Inflammatory macrophage (primary cell): ENCODE results near the gene PDPK1.

Experiments
- DNase-seq, 2 donors: peaks; one replicate each; pipeline ENCODE4 v3.0.0-alpha.2; 2020 to 2022
- total RNA-seq, 18 experiments: gene quantifications; one replicate each; lab custom pipeline; 2026; ENCODE audit warnings: mixed read lengths in 6 of 18, inconsistent platforms in 2 of 18; lab: John Stamatoyannopoulos, UW

PDPK1 gene
- total RNA-seq, result 34.5 to 106 (median 68.4) reads per million in 18 experiments

GRCh38 chr16:2537451-2538379, at the start of gene PDPK1:
Gene PDPK1 (plus strand): TSS chr16:2538021. CDS start chr16:2538113, 92 bp downstream.
- peak; percentile 98 to 99 for DNase-seq

- DNase-seq, result no peak
Observed at GRCh38 chr16:2489581-2489980, 48.2 kb upstream of the PDPK1 start.

- no peak for DNase-seq
Observed at GRCh38 chr16:2490190-2491105, 47.4 kb upstream of the PDPK1 start.

DNA sequence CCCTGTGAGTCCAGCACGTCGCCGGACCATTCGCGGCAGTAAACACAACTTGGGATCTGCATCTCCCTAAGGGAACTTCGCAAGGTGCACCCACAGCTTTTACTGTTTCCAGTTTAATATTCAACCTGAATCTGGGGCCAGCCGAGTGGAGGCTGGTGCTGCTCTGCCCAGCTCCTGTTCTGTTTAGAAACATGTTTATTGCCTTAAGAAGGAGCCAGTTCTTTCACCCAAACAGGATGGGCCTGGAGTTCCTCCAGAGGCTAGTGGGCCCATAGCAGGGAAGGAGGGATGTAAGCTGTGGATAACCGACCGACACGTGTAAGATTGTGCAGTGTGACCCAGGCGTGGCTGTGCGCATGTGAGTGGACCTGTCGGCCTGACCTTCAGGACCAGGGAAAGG, 45.5 kb upstream of the PDPK1 start:
- no peak for DNase-seq

DNA sequence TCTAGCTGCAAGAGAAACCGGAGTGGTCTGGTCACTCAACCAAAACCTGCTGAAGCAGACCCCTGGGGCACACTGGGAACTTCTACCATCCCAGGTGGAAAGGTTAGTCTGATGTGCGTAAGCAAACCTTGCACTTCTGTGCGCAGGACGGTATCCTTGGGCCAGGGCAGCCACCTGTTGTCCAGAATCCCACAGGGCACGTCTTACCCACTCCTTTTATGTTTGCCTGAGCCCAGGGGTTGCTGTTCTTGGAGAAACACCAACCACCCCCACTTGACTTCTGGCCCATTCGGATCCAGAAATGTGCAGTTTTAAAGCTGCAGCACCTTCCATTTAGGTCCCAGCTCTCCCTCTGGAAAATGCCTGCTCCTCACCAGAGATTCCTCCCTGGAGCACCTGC, 44.2 kb upstream of the PDPK1 start:
- no peak for DNase-seq

DNA sequence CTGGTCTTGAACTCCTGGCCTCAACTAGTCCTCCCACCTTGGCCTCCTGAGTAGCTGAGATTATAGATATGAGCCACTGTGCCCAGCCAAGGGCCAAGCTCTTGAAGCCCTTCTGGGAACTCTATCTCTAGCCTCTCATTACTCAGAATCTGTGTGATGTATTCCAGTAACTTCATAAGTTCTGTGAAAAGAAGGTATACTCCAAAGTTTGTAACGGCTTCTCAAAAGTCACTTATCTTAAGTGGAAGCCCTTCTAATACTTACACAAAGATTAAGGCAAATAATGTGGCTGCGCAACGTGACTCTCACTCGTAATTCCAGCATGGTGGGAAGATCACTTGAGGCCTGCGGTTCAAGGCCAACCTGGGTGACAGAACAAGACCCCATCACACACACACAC, 43.2 kb upstream of the PDPK1 start:
- no peak for DNase-seq

- no peak for DNase-seq
Observed at GRCh38 chr16:2495041-2495440, 42.8 kb upstream of the PDPK1 start.

GRCh38 chr16:2496223-2497115, 41.4 kb upstream of the PDPK1 start:
- no peak for DNase-seq

DNA sequence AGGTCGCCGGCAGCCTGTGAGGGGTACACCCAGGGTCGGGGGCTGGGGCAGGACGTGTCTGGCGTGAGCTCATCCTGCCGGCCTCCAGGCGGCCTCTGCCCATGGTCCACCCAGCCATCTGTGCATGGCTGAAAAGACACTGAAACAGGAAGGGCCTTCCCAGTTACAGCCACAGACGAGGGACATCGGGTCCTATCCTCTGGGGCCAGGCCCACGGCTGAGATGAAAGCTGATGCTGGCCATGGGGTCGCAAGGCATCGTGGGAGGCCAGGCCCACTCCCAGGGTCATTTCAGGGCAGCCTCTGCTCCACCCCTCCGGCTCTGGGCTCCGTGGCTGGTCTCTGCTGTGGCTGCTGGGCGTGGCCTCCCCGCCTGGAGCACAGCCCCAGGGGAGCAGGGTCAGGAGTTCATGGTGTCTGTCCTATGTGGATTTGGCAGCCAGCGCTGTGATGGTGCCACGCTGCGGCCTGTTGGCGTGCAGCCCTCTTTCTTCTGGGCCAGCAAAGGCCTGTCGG, 40.6 kb upstream of the PDPK1 start:
- no peak for DNase-seq

DNA sequence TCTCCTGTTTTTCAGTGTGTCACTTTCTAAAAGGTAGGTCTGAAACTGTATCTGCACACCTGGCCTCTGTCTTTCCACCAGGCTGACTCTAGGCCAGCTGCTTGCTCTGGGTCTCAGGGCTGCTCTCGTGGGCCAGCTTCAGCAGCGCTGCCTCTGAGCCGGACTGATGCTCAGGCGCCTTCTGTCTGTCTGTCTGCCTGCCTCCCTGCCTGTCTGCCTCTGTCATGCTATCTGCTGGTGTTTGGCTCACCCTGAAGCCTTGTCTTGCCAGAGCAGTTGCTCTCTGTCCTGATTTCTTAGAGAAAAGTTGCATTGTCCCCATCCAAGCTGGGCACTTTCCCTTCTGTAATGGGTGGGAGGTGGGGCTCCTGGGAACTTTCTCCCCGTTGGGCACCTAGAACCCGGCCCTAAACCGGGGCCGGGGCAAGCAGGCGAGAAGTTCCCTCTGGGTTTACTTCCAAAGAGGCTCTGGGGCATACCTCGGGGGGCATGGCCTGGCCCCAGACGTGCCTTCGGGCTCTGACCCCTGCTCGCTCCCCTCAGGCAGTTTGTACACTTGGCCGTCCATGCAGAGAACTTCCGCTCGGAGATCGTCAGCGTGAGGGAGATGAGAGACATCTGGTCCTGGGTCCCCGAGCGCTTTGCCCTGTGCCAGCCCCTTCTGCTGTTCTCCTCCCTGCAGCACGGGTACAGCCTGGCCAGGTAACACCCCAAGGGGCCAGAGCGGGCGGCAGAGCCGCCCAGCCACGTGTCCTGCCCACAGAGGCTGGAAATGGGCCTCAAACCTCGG, 39.9 kb upstream of the PDPK1 start:
- no peak for DNase-seq

DNA sequence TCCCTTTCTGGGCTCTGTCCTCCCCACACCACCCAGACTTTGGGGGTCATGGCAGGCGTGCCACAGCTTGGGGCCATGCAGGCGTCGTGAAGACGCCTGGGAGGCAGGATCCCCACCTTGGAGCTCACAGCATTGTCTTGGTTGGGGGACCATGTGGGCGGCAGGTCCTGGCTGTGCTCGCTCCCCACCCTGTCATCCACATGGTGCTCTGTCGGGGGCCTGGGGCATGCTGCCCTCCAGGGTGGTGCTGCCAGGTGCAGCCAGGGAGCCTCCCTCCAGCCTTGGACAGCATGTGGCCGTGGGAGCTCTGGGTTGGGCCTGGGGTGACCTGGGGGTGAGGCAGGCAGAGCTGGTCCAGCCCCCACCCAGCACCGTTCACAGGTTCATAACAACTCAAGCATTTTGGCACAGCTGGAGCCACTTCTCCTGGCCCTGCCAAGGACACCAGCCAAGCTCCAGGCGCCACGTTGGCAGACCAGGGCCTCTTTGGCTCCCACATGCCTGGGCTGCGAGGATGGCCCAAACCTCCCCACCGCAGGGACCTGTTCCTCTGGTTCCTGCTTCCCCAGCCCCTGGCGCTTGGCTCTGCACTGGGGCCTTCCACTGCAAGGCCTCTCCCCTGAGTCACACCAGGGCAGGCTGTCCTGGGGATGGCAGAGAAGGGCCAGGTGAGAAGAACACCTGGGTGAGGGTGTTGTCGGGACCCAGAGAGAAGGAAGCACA, 39.1 kb upstream of the PDPK1 start:
- DNase-seq, result no peak

GRCh38 chr16:2499454-2499853, 38.4 kb upstream of the PDPK1 start:
- DNase-seq, result no peak

DNA sequence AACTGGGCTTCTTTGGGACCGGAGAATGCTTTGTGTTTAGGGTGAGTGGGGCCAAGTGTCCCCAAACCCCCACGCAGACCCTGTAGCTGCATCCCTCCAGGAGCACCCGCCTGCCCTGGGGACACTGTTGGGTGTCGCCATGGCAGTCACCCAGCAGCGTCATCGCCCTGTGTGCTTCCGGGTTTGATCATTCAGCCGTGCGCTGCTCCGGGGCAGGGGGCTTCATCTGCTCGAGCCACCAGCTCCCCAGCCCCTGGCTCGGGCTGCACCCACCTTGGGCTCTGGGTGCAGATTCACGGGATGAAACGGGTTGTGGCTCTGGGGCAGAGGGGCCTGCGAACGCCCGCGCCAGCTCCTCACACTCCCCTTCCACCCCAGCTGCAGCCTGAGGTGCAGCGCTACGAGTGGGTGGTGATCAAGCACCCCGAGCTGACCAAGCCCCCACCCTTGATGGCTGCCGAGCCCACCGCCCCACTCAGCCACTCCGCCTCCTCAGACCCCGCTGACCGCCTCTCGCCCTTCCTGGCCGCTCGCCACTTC, 37.9 kb upstream of the PDPK1 start:
- no peak for DNase-seq

DNA sequence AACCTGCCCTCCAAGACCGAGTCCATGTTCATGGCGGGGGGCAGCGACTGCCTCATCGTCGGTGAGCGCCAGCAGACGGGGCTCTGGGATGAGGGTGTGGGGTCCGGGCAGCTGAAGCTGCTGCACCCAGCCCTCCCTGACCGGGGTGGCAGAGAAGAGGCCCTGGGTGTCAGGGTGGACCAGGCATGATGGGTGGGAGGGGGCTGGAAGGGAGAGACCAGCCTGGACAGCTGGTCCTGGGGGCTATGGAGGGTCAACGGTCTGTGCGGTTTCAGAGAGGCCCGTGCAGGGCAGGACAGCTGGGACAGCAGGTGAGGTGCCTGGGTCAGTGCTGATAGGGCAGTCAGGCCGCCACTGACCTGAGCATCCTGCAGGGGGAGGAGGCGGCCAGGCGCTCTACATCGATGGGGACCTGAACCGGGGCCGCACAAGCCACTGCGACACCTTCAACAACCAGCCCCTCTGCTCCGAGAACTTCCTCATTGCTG, 37.3 kb upstream of the PDPK1 start:
- DNase-seq, result no peak

DNA sequence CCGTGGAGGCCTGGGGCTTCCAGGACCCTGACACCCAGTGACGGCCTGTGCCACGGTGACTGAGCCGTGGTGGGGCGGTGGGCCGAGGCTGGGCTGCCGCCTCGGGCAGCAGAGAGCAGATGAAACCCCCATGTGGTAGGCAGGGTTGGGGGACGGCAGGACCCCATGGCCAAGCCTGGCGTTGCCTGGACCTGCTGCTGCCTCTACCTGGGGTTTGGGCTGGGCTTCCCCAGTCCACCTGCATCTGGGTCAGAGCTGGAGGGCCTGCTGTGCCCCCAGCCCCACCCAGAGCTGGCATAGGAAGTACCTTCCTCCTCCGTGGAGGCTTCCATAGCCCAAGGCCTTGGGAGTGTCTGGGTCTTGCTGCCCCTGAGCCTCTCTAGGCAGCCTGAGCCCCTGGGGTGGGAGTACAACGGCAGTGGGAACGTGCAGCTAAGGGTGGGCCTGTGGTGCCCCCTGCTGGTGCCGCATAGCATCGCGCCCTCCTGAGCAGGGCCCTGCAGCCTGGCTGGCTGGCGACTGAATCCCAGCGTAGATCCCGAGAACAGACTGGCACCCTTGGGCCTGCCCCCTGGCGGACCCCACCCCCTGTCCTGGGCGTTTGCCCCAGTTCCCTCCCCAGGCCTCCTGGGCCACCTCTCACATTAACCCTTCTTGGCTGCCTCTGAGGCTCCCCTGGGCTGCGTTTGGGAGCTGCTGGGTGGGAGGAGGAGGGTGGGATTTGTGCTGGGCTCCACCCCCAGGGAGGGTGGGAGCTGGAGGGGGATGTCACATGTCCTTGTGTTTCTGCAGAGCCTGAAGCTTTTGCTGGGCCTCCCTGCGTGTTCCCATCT, 36.7 kb upstream of the PDPK1 start:
- DNase-seq, result peak; percentile 87

DNA sequence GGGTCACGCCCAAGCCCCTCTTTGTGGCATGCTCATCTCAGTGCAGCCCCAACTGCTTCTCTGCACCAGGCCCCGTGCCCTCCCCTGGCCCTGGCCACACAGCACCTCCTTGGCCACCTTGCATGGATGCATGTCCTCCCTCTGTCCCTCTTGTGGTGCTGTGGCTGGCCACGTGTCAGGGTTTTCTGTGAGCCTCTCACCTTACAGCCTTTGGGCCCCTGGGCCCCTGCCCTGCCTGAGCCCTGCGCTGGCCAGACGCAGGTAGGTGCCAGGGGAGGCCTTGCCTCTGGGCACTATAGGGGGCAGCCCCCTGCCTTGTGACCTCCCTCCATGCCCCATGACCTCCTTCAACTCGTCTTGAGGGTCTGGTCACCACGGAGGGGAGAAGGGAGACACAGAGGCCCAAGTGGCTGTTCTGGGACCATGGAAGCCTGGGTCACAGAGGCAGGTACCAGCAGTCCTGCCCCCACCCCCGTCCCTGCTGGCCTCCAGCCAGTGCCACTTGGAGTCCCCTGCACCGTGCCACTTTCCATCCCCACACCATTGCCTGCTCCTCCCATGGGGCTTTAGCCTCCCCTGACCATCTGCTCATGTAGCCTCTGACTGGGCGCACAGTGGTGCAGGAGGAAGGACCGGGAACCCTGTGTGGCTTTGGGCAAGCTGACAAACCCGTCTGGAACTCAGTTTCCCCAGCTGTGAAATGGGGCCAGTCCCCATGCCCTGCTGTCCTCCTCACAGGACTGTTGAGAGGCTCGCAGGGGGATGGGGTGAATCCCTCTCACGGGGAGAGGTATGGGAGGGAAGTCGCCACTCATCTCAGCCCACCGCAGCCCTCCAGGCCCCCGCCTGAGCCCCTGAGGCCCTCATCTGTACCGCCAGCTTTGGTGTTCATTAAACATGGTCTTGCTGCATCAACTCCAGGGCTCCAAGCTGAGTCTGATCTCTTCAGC, 35.6 kb upstream of the PDPK1 start:
- DNase-seq, result no peak

- no peak for DNase-seq
Observed at GRCh38 chr16:2505695-2506094, 32.1 kb upstream of the PDPK1 start.
